Suppressor macrophage treated with lipopolysaccharide for 4 hours (primary cell): ENCODE results near the gene BPIFB2.
"Not testable (repeated sequence)": the region's sequence is repeated elsewhere in the genome, so short reads cannot be mapped to it uniquely, and the experiment has no call there.

ENCODE experiments used
- DNase-seq: peaks from one replicate; pipeline ENCODE4 v3.0.0-alpha.2; 2020

BPIFB2 gene, protein sequence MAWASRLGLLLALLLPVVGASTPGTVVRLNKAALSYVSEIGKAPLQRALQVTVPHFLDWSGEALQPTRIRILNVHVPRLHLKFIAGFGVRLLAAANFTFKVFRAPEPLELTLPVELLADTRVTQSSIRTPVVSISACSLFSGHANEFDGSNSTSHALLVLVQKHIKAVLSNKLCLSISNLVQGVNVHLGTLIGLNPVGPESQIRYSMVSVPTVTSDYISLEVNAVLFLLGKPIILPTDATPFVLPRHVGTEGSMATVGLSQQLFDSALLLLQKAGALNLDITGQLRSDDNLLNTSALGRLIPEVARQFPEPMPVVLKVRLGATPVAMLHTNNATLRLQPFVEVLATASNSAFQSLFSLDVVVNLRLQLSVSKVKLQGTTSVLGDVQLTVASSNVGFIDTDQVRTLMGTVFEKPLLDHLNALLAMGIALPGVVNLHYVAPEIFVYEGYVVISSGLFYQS

GRCh38 chr20:33007376-33008335, at the start of gene BPIFB2:
Gene BPIFB2, plus strand, starts transcription at chr20:33007704. Its CDS starts 871 bp downstream, at chr20:33008575.
- no peak for DNase-seq

DNA sequence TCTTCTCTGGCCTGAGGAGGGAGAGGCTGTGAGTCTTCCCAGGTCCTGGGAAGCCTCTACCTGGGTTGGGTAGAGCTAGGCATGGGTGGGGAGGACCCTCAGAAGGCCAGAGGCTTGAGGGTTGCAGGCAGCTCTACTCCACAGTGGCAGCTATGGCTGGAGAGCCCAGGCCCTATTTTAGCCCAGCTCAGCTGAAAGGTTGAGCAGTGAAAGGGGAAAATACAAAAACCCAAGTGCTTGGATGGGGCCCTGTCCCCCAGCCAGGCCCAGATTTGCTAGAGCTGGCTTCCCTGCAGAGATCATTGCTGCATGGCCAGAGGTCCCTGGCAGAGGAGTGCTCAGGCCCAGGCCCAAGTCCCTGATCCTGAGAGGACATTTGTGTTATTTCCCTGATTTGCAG, 48.9 kb upstream of the BPIFB2 start:
- no peak for DNase-seq

DNA sequence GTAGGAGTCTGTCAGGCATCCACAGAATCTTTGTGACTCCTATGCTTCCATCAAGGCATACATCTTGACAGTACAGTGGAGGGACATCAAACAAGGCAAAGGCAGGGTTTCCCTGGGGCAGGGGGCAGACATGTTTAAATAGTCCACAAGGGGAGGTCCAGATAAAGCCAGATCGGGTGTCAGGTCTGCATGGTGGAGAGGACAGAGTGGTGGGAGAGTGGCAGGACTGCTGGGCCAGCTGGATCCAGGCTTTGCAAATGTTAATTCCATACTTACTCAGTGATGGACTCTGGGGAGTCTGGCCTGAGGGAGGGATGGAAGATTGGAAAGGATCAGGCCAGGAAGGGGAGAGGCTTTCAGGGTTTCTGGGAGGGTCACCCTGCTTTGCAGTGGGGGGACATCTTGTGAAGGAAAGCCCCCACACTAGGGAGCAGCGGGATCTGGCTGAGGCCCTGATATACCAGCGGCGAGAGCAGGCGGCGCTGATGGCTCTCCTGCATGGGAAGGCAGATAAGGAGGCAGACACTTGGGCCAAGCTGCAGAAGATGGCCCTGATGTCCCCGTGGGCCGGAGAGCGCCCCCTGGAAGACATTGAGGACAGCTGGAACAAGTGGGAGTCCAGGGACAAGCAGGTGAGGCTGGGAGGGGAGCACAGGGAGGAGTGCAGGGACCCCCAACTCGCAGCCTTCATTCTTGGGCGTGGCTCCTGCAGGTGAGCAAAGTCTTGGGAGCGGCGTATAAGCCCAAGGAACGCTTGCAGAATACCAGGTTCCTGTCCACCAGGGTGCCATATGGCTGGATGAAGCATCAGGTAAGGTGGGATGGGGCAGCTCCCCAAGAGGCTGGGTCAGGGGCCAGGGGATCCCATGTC, 47.9 kb upstream of the BPIFB2 start:
- DNase-seq = no peak

DNA sequence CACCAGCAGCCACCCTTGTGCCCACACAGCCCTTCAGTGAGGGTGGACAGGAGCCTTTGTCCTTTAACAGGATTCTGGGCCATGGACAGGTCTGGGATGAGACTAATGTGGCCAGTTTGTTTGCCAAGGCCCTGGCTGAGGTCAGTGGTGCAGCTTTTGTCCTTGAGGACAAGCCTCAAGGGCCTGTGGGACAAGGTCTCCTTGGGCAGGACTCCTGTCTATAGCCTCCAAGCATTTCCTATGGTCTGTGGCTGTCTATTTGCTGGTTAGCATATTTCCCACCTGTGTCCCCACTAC, 47.3 kb upstream of the BPIFB2 start:
- DNase-seq = no peak

DNA sequence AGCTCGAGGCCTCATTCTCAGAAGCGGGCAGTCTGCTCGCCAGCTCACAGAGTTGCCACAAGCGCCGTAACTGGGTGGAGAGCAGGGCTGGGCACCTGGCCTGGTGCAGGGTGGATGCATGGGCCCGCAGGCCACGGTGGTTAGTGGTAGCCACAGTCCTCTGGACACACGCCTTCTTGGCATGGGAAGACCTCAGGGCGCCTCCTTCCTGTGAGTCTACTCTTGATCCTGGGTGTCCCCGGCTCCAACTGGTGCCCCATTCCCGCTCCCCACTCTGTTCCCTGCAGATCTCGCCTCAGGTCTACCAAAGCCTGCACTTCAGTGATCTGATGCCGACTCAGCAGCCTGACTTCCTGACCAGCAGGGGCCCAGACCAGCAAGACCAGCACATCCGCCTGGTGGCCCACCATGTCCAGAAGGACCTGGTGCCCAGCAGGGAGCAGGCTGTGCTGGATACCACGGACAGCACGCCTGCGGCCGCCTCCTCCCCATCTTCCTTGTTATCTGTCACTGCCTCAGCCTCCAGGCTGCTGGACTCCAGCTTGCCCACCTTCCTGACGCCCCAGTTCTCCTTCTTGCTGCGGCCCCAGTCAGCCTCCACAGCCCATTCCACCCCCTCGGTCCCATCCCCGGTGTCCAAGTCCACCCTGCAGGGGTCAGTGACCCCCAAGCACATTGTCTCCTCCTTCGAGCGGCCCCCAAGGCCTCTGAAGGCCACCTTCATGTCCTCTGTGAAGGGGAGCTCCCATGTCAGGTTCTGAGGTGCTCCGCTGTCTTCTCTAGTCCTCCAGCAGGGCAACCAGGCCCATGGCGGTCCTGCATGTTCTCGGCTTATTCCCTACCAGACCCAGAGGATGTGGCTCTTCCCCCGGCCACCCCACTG, 46.4 kb upstream of the BPIFB2 start:
- no peak for DNase-seq

DNA sequence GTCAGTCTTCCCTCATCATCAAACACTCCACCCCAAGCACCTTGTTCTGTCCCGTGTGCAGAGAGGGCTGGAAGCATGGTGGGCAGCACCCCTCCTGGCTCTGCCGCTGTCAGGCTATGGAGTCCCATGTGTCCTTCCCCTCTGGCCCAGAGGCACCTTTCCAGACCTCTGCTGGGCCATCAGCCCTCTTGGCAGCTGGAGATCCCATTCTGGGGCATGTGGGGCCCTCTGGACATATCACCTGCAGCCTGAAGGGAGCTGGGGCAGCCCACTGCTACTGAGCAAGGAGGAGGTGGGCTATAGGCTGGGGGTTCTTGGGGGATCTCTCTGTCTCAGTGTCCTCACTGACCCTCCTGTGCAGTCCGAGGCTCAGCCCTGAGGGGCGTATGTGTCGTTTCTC, 45.5 kb upstream of the BPIFB2 start:
- DNase-seq = no peak

- DNase-seq = not testable (repeated sequence)
Observed at GRCh38 chr20:32962646-32963045, 44.9 kb upstream of the BPIFB2 start.

GRCh38 chr20:32963176-32963575, 44.3 kb upstream of the BPIFB2 start:
- no peak for DNase-seq

GRCh38 chr20:32964575-32964974, 42.9 kb upstream of the BPIFB2 start:
- DNase-seq = no peak

DNA sequence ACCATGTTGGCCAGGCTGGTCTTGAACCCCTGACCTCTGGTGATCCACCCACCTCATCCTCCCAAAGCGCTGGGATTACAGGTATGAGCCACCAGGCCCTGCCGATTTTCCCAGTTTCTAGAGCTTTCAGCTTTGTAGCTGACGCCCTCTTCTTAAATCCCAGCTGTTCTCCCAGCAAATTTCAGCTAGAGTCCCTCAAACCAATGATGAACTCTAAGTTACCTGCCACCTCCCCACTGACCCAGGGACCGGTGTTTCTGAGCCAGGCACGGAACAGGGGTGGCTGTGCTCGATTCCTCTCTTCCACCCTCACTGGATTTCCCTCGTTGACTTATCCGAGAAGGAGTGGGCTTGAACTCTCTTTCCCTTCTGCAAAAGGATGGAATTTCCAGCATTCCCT, 42.4 kb upstream of the BPIFB2 start:
- DNase-seq = no peak

DNA sequence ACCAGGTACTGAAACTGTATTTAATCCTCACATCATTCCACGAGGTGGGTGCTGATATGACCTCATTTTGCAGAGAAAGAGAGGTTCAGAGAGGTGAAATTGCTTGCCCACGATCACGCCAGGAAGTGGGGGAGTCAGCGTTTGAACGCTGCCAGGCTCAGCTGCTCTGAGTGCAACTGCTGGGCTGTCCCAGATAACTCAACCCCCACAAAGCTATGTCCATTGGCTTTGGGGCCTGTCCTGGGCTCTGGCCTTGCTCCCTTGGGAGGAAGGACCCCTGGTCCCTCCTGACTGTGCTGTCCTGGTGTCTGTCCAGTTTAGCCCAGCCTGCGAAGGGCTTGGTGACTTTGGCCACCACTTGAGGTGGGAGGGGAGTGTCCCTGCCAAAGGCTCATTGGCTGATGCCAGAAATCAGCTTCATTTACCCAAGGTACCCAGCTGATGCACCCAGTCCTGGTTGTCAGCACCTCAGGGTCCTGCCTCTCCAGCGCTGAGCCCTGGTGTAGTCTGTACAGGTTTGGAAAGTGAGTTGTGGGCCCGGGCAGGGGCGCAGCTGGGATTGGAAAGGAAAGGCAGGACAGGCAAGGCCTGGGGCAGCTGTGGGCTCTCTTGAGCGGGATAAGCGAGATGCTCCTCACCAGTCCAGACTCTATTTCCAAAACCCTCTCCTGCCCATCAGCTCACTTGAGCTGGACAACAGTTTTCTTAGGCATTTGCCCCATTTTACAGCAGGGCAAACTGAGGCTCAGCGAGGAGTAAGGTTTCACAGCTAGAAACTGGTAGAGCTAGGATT, 41.7 kb upstream of the BPIFB2 start:
- no peak for DNase-seq

GRCh38 chr20:32966382-32966781, 41.1 kb upstream of the BPIFB2 start:
- no peak for DNase-seq

DNA sequence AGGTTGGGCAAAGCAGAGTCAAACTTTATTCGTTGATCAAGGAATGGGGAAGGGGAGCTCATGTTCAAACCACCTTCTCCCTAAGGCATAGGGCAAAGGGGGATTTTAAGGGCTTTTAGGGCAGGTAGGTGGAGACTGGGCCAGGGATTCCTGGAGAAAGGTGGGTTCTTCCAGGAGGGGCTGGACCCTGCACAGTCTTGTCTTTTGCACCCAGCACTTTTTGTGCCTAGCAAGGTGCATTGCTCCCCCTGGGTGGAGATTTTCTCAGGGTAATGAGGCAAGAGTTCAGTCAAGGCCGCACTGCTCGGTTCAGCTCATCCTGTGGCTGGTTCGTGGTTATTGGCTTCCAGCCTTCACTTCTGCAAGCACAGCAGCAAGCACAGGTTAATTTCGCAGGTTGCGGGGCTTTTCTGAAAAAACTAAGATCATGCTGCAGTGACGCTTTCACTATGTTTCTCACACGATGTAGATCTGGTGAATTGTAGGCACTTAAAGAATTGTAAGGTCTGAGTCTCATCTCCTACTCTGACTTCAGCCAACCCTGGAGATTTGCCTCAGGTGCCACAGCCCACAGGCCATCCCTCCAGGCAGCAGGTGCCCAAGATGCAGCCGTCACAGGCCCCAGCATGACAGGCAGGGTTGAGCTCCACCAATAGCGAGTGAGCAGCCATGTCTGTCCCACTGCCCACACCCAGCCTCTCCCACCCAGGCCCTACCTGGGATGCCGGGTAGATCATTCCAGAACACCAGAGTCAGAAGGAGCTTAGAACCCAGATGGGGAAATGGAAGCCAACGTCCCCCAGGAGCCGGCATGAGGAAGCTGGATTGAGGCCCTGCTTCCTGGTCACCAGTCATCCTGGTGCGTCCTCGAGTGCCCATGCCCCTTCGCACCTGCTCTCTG, 40.4 kb upstream of the BPIFB2 start:
- no peak for DNase-seq

GRCh38 chr20:32967961-32968457, 39.5 kb upstream of the BPIFB2 start:
- DNase-seq = no peak

DNA sequence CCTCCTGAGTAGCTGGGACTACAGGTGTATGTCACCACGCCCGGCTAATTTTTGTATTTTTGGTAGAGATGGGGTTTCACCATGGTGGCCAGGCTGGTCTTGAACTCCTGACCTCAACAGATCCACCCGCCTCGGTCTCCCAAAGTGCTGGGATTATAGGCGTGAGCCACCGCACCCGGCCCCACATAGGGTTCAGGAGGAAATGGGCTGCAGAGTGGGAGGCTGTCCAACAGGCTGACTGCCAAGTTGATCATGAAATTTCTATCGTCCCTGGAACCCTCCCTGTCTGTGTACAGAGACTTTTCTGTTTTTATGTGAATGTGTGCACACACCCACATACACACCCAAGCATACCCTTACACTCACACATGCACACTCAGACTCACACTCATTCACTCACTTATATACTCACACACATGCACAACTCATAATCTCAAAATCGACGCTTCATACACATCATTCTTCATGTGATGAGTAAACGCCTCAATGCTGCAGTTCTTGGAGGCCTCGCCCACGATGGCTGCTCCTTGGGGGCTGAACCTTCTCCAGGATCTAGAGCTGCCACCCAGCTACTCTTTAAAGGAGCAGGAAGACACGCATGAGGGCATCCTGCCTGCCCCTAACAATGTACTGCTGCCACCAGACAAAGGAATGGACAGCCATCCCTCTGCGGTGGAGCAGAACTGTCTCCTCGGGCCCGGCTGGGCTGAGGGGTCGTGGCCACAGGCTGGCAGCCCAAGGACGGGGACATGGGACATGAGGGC, 38.8 kb upstream of the BPIFB2 start:
- DNase-seq = no peak

- no peak for DNase-seq
Observed at GRCh38 chr20:32969356-32970114, 38.0 kb upstream of the BPIFB2 start.

DNA sequence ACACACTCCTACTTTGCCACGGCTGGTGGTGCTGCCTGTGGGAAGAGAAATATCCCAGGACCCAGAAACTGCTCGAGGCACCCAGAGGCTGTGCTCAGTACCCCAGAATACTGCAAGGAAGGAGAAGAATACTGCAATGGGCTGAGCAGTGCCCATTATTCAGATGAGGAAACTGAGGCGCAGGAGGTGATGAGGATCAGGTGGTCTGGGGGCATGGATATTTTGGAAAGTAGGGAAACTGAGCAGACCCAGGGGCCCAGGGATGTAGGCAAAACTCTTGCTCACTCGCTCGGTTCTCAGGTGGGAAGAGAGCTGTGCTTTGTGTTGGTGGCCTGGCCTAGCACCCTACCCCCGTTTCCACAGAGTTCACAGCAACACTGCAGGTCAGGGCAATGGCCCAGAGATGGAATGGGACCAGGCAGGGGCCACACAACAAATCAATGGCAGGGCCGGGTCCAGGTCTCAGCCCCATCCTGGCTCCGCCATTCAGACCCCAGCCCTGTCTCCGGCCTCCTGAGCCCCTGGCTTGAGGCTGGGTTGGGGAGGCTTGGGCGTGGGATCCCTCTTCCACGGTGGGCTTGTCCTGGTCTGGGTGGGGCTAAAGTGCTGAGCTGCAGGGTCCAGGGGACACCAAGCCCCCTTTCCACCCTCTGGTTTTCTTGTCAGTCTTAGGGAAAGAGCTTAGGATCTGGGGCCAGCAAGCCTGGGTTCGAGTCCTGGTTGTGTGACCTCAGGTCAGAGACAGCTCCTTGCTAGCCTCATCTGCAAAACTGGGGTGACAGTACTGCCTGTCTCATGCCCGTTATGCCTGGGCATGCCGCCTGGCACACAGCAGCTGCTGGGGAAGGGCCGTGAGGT, 37.2 kb upstream of the BPIFB2 start:
- DNase-seq = no peak
